Peyer's patch (tissue), 4 donors: Measurements from ENCODE around the gene DRAXIN.

Experiments used
- CTCF ChIP-seq, 6 experiments: fragments of 450-650 bp in 4 of 6; fragments of 200-600 bp in 2 of 6; sonication (generic) in 1 of 6; IDR thresholded peaks; one replicate each; pipeline ENCODE4 v1.5.1; 2017 to 2019; ENCODE audit warnings: antibody characterized with exemption in 6 of 6, mild to moderate bottlenecking in 3 of 6, moderate library complexity in 1 of 6
- POLR2A ChIP-seq, 2 donors: fragments of 450-650 bp; IDR thresholded peaks; one replicate each; pipeline ENCODE4 v1.5.1; 2017; ENCODE audit warnings: antibody characterized with exemption in 2 of 2, mild to moderate bottlenecking in 2 of 2, moderate library complexity in 2 of 2

DNA sequence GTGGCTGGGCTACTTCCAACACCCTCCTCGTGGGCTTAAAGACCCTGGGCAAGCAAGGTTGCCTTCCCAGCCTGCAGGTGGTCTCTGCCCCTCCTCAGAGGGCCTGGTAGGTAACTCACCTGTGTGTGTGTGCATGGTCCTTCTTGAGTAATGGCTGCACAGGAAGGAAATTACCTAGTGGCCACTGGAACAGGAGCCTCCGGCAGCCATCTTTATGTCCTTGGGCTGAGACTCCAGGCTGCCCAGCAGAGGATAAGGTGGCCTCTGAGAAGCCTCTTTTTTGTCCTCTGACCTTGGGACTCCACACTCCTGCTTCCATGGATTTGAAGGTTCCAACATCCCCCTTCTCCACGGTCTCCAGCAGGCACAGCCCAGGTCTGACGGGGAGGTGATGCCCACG, 20.0 kb downstream of the DRAXIN start:
- TF ChIP-seq CTCF (IDR thresholded peaks at IDR 0.05) (no peak), POLR2A (IDR thresholded peaks at IDR 0.05) (no peak)
